Gastroesophageal sphincter (tissue), 3 donors: Measurements from ENCODE around the gene CYB561D1.

Source experiments
- POLR2AphosphoS5 ChIP-seq: sonication (generic); formaldehyde crosslinking; IDR thresholded peaks from one replicate; pipeline ENCODE4 v1.6.1; 2017; ENCODE audit warnings: antibody characterized with exemption
- TF ChIP-seq, protein P1 (sequence below), 4 experiments: fragments of 200-600 bp in 2 of 4; fragments of 450-650 bp in 2 of 4; sonication (generic) in 1 of 4; IDR thresholded peaks; one replicate each; pipeline ENCODE4 v1.5.1; 2017 to 2019; ENCODE audit warnings: antibody characterized with exemption in 4 of 4, mild to moderate bottlenecking in 2 of 4, moderate library complexity in 2 of 4

DNA sequence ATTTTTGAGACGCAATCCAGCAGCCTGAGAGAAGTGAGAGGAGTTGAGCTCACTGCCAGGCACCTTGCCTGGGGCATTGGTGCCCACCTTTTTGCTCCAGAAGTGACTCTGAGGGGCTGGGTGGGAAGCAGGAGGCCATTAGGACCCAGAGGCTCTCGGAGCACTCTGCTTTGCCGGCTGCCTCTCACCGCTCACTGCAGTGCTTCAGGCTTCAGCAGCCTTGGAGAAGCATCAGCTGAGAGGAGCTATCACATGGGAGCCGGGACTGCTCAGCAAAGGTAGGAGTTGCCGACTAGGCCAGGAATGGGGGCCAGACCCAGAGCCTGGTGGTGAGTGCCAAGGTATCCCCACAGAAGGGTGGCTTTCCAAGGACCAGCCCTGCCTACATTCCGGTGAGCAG, 45.8 kb downstream of the CYB561D1 start, which contains the start of gene GPR61:
- TF ChIP-seq, protein P1, sequence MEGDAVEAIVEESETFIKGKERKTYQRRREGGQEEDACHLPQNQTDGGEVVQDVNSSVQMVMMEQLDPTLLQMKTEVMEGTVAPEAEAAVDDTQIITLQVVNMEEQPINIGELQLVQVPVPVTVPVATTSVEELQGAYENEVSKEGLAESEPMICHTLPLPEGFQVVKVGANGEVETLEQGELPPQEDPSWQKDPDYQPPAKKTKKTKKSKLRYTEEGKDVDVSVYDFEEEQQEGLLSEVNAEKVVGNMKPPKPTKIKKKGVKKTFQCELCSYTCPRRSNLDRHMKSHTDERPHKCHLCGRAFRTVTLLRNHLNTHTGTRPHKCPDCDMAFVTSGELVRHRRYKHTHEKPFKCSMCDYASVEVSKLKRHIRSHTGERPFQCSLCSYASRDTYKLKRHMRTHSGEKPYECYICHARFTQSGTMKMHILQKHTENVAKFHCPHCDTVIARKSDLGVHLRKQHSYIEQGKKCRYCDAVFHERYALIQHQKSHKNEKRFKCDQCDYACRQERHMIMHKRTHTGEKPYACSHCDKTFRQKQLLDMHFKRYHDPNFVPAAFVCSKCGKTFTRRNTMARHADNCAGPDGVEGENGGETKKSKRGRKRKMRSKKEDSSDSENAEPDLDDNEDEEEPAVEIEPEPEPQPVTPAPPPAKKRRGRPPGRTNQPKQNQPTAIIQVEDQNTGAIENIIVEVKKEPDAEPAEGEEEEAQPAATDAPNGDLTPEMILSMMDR (IDR thresholded peaks at IDR 0.05): no peak
- TF ChIP-seq POLR2AphosphoS5: no peak
